HG02973 (cell line): ENCODE data around the gene SLC25A30.
"Not testable (repeated sequence)": the region's sequence is repeated elsewhere in the genome, so short reads cannot be mapped to it uniquely, and the experiment has no call there.

ENCODE experiments used
- ATAC-seq: cut with Tn5 transposase; IDR thresholded peaks from one replicate; pipeline ENCODE4 v1.9.1; 2021; ENCODE audit warnings: moderate library complexity; ENCODE audit not compliant: unreplicated experiment

SLC25A30 gene

GRCh38 chr13:45432737-45433380 lies 14.7 kb upstream of the SLC25A30 start:
- ATAC-seq = no peak

DNA sequence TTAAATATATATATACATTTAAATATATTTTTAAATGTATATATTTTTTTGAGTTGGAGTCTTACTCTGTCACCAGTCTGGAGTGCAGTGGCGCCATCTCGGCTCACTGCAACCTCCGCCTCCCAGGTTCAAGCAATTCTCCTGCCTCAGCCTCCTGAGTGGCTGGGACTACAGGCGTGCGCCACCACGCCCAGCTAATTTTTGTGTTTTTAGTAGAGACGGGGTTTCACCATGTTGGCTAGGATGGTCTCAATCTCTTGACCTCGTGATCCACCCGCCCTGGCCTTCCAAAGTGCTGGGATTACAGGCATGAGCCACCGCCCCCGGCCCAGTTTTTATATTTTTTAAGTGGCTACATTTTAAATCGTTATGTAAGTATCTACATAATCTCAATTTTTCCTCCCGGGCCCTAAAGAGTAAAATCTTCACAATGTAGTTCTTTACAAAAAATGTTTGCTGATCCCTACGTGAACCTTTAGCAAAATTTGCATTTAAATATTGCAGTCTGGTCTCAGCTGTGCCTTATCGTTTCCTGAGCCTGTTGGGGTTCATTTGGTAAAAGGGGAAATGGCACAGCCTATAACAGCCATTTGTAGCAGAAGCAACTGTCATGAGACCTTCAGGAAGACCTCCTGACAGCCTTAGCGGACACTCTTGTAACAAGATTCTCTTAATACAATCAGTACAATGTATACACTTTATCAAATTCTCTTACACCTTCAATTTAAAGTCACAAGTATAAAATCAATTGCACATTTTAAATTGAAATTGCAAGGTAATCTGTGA lies 8.1 kb upstream of the SLC25A30 start:
- not testable (repeated sequence) for ATAC-seq

DNA sequence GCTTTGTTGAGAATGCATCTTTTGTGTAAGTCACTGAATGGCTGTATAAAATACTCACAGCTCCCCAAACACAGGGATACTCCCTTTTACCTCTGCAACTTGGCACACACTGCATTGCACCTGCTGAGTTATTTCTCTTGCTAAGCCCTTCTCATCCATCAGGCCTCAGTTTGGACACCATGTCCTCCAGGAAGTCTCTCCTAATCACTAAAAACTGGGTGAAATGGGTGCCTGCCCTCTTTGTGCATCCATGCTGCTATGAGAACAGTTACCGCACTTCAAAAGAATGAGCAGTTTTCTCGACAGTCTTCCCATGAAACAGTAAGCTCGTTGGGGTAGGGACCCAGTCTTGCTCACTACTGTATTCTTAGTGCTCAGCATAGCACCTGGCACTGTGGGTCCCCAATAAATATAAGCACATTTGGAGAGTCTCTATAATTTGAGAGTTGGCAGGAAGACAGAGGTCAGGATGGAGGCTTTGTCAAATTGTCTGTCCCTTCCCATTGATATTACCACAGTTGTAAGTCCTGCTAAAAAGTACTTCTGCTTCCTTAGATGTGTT lies 4.6 kb upstream of the SLC25A30 start:
- ATAC-seq = no peak

DNA sequence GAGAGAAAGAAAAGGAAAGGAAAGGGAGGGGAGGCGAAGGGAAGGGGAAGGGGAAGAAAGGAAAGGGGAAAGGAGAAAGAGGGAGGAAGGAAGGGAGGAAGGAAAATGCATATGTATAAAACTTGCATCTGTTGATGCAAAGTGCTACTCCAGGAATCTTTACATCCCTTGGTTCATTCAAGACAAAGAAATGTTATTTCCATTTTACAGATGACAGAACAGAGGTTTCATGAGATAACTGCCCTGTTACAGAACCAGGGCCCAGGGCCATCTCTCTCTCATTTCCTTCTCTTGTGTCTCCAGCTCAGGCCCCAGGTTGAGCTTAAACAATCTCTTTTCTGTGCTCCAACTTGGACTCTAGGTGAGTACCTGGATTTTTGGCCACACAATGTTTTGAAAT lies 1.8 kb upstream of the SLC25A30 start:
- no peak for ATAC-seq

DNA sequence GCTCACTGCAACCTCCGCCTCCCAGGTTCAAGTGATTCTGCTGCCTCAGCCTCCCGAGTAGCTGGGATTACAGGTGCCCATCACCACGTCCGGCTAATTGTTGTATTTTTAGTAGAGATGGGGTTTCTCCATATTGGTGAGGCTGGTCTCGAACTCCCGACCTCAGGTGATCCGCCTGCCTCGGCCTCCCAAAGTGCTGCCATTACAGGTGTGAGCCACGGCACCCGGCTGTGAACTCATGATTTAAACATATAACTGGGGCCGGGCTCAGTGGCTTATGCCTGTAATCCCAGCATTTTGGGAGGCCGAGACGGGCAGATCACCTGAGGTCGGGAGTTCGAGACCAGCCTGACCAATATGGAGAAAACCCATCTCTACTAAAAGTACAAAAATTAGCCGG lies 1.2 kb upstream of the SLC25A30 start:
- ATAC-seq = not testable (repeated sequence)

DNA sequence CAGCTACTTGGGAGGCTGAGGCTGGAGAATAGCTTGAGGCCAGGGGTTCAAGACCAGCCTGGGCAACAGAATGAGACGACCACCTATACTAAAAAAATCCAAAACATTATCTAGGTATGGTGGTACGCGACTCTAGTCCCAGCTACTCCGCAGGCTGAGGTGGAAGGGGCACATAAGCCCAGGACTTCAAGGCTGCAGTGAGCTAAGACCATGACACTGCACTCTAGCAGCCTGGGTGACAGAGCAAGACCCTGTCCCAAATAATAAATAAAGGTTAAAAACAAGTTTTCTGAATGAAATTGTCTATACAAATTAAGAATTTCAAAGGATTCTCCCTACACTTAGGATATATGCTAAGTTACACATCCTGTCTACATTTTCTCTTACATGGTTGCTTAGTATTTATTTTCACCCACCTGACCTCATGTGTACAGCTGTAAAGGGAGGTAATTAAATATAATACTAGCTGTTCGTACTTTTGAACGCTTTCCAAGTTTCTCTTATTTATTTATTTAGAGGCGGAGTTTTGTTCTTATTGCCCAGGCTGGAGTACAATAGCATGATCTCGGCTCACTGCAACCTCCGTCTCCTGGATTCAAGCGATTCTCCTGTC lies 1.6 kb downstream of the SLC25A30 start:
- no peak for ATAC-seq

DNA sequence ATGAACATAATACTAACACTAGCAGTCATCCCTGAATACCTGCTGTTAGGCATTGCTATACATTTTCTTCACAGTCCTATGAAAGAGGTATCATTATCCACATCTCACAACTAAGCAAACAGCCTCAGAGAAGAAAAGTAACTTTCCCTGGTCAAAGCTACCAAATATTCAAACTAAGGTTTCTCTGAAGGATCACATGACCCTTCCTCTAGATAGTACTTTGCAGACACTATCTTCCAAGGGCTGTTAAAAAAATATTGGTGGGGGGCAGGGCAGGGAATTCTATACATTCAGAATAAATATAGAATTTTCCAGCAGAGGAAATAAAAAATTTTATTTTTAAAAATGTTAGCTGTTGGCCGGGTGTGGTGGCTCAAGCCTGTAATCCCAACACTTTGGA lies 3.1 kb downstream of the SLC25A30 start:
- no peak for ATAC-seq

DNA sequence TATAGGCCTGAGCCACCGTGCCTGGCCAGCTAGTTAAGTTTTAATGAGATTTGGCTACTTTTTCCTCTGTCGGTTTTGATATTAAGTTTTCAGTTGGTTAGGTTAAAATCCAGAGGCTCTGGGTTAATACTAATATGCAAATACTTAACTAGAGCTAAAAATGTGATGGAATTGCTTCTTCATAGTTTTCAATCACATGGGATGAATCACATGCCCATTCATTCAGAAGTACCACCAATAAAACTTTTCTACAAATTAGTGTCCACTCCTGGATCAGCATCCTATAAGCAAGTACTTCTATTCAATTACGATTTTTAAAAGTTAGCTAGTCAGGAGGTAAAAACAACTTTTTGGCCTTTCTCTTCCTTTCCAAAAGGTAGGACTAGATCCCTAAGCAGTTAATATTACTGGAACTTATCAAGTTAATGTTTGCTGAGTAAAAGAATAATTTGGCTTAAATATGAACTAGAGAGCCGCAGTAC lies 4.3 kb downstream of the SLC25A30 start:
- no peak for ATAC-seq

- no peak for ATAC-seq
Measured at GRCh38 chr13:45412274-45413049, 5.7 kb downstream of the SLC25A30 start.

GRCh38 chr13:45411631-45412030 lies 6.5 kb downstream of the SLC25A30 start:
- ATAC-seq = no peak

DNA sequence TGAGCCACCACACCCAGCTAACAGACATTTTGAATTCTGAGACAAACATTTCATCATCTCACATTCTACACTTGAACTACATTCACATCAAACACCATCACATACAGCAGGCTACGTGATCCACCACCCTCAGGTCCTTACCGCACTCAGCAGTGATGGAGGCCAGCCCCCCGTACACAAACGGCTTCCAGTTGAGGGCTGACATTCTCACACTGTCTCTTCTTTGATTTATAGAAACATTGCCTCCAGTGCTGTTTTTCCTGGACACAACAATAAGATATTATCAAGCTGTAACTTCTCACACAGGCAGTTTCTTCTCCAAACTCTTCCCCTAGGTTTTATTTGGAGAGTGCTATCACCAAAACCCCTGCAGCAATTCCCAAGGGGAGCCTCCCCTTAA lies 7.0 kb downstream of the SLC25A30 start:
- ATAC-seq = no peak

- no peak for ATAC-seq
Measured at GRCh38 chr13:45410466-45410865, 7.7 kb downstream of the SLC25A30 start.

GRCh38 chr13:45410001-45410400 lies 8.2 kb downstream of the SLC25A30 start:
- ATAC-seq = no peak

DNA sequence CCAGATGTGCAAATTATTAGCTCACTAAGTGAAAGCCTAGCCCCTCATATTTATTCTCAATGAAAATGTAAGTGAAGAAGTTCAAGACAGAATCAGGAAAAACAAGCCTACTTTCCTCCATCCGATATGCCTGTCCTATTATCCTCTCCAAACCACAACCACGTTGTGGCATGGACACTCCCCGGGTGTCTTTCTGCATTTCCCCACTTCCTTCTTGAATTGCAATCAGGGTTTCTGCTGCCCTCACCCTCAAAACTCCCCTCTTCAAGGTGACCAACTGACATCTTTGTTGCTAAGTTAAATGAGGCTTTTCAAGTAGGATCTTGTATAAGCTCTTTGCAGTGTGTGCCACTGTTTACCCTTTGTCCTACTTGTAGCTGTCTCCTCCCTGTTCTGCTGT lies 11.8 kb downstream of the SLC25A30 start:
- ATAC-seq = no peak

- ATAC-seq = no peak
Measured at GRCh38 chr13:45403081-45403480, 15.1 kb downstream of the SLC25A30 start.

GRCh38 chr13:45402641-45403040 lies 15.5 kb downstream of the SLC25A30 start:
- no peak for ATAC-seq

DNA sequence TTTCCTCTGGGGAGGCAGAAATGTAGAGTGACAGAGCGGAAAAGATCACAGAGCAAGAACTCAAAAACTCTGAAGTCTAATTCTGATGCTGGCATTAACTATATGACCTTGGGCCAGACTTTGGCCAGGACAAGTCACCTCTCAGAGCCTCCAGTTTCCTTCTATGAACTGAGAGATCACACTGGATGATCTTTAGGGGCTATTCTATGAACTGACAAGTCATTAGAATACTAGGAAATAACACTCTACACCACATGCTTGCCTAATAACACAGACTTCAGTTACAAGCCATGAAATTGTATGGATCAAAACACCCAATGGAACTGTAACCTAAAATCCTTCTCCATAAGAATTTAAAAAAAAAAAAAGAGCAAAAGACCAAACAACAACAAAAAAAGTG lies 16.9 kb downstream of the SLC25A30 start:
- no peak for ATAC-seq

GRCh38 chr13:45398877-45399276 lies 19.3 kb downstream of the SLC25A30 start:
- no peak for ATAC-seq

DNA sequence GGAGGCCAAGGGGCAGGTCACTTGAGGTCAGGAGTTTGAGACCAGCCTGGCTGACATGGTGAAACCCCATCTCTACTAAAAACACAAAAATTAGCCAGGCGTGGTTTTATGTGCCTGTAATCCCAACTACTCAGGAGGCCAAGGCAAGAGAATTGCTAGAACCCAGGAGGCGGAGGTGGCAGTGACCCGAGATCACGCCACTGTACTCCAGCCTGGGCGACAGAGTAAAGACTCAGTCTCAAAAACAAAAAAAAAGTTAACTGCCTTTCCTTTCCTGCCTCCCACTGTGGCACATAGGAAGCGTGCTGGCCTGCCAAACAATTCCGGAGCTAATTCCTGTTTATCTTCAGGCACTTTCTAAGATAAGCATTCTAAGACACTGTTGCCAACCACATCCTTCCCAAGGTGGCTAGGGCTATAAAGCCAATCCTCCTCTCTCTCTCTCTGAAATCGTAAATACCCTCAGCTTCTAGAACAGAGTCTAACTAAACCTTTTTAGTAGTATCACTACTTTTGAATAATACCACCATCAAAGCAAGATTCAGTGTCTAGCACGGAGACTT lies 21.6 kb downstream of the SLC25A30 start:
- ATAC-seq = no peak

GRCh38 chr13:45393941-45394570 lies 24.1 kb downstream of the SLC25A30 start:
- ATAC-seq = no peak
